Activated CD4-positive, CD25-positive, alpha-beta regulatory T cell treated with anti-CD3 and anti-CD28 coated beads, Interleukin-2, amount 50 U/mL, for 72 hours (primary cell): ENCODE measurements around the gene TTC9B.
"Not testable (repeated sequence)": the region's sequence is repeated elsewhere in the genome, so short reads cannot be mapped to it uniquely, and the experiment has no call there.

Source experiments
- DNase-seq: peaks from one replicate; pipeline ENCODE4 v3.0.0; 2021

TTC9B gene

DNA sequence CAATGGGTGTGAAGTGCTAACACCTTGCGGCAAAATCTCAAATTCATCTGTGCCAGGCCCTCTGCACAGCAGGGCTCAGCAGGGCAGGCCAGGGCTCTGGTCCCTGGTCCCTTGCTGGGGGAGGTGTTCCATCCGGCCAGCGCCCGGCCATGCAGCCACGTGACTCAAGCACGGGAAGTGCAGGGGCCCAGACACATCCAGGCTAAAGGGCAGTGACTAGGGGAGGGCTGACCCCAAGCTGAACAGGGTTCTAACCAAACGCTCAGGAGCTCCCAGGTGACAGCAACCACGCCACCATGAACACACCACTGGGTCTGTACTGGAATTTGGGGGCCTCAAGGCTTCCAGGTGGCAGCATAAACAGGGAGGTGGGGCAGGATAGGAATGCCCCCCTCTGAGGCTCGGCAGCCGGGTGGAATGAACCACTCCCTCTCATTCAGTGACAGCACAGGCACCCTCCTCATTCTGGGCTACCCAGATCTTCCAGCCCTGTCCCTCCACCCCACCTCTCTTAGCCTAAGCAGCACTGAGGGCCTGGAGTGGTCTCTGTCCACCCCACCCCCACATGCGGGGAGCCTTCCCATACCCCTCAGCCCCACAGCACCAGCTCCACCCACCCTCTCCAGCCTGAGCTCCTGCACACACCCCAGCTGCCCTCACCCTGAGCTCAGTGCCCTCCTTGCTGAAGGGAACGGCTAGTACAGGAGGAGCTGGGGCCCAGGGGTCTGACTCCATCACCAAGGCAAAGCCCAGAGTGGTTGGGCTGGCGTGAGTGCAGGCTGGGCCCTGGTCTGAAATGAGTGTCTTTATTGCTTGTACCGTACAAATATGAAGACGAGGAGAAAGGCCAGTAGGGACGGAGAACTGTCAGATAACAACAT lies 13.6 kb upstream of the TTC9B start:
- DNase-seq, result no peak

DNA sequence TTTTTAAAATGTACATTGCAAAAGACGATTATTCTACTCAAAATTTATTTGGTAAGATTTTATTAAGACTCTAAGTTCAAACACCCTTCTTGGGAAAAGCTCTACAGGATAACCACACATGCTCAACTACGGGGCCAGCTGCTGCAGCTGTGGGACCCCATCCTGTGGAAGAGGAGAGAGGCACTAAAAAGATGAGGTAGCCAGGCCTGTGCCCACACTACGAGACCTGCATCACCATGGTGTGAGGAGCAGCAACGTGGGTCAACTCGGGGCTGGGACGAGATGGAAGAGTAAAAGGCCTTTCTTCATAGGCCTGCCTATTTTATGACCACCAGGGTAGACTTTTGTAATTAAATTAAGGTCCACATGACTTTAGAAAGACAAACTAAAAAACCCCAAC lies 12.9 kb upstream of the TTC9B start:
- DNase-seq, result no peak

DNA sequence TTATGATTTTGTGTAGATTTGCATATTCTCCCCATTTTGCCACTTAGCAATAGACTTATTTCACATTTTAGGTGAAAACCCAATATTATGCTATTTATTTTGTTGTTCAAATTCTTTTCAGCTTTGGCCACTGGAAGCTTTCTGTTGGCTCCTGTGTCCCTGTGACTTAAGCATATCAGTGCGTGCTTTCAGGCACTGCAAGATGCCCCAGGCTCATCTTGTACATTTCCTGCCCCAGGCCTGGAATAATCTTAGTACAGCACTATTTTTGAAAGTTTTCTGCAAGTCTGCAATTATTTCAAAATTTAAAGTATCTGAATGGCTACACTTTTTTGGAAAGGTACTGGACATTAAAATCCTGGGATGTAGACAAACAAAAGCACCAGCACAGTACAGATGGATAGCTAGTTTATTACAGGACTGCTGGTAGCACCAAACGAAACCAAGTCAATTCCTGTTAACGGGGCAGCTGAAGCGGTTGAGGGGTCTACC lies 11.8 kb upstream of the TTC9B start:
- no peak for DNase-seq

DNA sequence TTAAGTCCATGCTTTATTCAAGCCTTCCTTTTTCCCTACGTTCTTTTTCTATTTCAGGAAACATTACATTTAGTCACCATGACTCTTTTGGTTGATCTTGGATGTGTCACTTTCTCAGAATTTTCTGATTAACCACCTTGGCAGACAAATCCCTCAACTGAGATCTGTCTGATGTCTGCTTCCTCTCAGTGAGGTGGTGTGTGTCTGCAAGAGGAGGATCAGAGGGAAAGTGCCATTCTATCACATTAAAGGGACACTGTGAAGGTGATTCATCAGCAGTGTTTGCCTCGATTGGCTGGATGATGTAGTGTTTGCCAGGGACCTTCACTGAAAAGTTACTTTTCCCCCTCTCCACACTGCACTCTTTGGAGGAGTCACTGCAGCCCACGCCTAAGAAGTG lies 11.3 kb upstream of the TTC9B start:
- DNase-seq, result no peak

DNA sequence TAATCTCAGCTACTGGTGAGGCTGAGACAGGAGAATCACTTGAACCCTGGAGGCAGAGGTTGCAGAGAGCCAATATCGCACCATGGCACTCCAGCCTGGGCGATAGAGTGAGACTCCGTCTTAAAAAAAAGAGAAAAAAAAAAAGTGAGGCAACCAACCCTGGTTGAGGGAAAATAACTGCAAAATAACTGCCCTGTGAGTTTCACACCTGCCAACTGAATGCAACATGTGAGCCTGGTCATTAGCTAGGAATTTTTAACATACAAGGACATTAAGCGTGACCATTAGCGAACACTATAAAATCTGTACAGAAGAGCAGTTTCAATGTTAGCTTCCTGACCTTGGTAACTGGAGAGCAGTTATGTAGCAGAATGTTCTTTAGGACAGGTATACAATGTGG lies 10.7 kb upstream of the TTC9B start:
- no peak for DNase-seq

DNA sequence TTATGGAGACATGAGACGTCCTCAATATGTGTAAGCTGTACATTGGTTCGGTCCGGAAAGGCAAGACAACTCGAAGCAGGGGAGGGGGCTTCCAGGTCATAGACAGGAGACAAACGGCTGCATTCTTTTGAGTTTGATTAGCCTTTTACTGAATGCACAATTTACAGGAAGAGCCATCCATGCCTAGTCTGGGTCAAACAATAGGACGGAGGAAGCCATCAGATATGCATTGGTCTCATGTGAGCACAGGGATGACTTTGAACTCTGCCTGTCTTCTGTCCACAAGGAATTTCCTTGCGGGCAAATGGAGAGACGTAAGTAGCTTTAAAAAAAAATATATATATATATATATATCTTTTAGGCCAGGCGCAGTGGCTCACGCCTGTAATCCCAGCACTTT lies 10.2 kb upstream of the TTC9B start:
- no peak for DNase-seq

DNA sequence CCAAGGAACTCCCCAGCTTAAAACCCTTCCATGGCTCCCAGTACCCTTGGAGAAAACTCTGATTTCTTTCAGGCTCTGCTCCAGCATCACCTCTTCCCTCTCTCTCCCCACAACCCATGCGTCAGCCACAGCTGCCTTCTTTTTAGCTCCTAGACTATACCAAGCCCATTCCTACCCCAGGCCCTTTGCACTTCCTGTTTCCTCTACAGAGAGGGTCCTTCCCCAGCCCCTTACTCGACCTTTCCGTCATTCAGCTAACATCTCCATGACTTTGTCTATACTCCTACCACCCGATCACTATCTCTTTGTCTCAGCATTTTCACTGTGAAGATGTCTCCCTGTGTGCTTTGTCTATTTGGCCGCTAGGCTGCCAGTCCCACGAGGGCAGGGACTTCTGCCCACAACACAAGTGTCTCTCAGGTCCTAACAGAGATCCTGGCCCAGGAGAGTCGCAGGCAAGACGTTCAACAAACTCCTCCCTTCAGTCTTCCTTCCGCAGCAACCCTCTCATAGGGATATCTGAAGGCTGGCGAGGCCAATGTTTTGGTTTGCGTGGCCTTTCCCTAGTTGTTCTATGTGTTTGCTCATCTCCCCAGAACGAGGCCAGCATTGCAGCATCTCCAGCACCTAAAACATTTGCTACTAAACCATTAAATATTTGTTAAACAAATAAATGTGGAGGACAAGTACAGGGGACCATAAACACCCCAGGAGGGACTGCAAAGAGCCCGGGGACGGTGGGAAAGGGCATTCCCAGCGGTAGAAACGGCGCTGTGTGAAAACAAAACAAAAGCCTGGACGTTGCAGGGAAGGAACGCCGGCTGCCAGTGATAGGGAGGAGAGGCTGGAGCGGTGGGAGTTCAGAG lies 7.5 kb upstream of the TTC9B start:
- no peak for DNase-seq

DNA sequence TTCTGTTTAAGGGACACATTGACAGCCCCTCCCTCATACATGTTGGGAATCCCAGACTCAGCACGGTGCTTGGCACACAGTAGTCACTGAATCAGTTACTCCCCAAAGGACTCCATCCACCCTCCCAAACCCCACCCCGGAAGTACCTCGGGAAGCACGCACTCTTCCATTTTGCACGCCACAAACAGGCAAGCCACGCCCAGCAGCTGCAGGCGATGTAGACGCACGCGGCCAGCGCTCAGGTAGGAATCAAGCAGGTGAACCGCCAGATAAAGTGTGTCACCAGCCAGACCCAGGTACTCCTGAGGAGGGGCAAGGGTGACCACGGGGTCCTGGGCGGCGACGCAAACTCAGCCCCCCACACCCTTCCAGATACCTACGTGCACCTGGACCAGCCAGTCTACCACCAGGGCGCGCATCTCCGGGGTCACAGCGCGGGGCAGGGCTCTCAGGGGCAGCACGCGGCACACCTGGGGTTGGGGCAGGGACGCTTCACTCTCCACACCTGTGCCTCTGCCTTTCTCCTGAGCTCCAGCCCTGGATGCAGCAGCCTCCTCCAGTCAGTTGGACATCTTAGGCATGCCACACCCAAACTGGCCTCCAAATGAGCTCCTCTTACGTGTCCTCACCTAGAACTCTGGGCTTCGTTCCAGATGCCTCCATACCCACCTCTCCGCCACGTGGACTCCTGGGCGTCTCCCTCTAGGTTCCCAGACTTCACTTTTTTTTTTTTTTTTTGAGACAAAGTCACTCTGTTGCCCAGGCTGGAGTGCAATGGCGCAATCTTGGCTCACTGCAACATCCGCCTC lies 6.4 kb upstream of the TTC9B start:
- DNase-seq, result no peak

DNA sequence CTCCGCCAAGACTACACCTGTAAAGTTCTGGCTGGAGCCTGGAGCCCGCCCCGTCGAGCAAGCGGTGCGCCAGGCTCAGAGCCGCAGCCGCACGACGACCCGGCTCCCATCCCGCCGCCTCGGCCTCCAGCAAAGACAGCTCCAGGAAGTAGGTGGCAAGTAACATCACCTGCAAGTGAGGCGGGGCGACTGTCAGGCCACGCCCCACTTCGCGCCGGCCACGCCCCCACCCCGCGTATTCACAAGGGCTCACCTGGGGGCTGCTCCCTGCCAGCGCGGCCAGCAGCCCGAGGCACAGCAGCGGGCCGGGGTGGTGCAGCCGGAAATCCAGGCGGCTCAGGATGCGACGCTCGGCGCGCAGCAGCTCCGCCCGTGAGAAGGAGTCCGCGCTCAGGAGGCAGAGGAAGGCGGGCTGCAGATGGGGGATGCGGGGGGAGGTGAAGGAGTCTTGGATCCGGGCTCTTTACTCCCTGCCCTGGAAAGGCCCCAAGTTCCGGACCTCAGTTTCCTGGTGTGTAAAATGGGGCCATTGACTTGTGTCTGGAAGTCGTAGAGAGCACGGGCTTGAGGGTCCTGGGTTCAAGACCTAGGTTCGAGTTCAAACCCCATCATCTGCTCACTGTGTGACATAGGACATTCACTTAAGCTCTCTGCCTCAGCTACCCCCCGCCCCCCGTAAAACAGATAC lies 5.1 kb upstream of the TTC9B start:
- DNase-seq, result peak; percentile 51

DNA sequence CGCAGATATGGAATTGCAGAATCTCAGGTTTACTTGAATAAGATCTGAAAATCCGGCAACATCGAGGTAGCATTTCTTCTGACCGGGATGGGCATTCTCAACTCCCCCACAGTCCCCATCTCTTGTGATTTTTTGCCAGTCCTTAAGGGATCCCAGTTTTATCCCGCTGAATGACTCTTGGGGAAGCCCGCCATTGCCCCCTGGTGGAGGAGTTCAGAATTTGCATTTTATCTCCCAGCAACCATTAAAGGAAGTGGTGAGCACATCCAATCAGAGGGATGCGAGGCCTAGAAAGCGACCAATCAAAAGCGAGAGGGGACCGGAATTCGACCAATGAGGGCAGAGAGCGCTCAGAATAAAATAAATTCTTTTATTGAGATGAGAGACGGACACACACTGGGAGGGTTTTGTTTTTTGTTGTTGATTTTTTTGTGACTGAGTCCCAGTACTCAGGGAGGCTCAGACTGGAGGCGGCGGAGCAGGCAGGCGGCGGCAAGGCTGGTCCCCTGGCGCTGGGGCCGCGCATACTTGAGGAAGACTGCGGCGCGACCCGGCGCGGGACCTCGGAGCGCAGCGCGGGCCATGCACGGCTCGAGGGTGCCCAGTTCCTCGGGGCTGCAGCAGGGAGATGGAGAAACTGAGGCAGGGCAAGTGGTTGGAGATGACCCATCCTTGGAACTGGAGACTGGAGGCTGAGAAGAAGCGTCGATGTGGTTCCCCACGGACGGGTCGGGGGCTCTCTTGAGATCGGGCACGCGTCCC lies 3.9 kb upstream of the TTC9B start:
- peak; percentile 76 for DNase-seq

DNA sequence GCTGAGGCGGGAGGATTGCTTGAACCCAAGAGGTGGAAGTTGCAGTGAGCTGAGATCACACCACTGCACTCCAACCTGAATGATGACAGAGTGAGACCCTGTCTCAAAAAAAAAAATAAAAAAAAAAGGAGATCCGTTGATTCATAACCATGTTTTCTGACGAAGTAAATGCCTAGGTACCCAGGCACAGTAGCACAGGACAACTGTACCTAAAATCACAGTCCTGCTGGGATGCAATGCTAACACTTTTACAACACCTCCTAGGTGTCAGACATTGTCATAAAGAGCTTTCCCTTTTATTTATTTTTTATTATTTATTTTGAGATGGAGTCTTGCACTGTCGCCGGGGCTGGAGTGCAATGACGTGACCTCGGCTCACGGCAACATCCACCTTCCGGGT lies 2.5 kb upstream of the TTC9B start:
- DNase-seq, result no peak

DNA sequence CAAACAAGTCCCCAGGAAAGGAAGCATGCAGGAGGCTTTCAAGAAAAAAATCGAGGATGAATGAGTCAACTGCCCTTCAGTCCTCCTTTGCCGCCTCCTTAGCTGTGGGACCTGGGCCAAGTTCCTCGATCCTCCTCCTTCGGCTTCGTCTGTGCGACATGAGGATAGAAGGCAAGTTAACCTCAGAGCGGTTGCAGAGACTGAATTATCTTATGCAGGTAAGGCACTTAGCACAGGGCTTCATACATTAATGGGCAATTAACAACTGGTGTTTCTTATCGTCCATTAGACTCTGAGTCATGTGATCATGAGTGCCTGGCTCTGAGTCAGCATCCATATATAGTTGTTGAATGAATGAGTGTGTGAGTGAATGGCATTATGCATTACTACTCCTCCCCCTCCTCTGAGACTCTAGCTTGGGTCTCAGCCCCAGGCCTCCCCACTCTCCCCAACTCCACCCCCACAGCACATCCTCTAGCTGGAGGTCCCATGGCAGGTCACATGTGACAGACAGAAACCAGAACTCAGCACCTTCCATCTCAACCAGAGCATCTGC lies 1.6 kb upstream of the TTC9B start:
- no peak for DNase-seq

DNA sequence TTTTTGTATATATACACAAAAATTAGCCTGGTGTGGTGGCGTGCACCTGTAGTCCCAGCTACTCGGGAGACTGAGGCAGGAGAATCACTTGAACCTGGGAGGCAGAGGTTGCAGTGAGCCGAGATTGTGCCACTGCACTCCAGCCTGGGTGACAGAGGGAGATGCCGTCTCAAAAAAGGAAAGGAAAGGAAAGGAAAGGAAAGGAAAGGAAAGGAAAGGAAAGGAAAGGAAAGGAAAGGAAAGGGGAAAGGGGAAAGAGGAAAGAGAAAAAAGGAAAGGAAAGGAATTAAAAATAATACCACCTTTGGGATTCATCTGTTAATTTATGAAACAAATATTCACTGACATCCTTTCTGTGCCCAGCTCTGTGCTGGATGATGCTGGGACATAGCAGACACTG lies 845 bp upstream of the TTC9B start:
- not testable (repeated sequence) for DNase-seq

DNA sequence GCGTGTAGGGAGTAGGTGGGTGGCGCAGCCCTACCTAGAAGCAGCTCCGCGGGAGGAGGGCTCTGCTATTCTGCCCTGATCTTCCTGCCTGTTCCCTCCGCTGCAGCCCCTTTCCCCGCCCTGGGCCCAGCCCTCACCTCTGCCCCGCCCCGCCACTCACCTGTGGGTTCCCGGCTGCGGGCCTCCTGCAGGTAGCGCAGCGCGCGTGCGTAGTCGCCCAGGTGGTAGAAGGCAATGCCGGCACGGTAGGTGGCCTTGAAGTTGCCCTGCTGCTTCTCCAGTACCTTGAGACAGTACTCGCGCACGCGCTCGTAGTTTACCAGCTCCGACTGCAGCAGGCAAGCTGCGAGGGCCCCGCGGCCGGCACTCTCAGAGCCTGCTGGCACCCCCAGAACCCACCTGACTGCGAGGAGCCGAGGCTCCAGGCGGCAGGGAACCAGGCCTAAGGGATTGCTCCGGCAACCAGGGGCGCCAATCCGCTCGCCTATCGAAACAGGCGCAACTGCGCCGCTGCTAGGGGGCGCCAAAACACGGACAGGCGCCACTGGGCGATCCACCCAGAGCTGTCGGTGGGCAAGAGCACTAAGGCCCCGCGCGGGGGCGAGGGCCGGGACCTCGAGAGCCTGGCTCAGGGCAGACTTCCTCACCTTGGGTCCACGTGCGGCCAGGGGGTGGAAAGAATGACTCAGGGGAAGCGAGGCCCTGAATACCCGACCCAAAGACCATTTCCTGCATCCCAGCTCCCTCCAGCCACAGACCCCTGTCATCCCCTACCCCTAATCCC lies 965 bp downstream of the TTC9B start:
- no peak for DNase-seq

DNA sequence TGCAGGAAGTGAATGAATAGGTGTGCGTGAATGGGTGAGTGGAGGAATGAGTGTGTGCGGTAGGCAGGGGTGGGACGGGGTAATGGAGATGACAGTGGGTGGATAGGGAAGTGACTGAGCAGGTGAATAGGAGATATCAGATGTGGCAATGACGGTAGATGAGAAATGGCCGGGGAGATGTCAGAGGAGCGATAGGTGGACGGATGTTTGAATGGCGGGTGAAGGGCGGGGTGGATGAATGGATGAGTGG lies 1.5 kb downstream of the TTC9B start:
- DNase-seq, result no peak

DNA sequence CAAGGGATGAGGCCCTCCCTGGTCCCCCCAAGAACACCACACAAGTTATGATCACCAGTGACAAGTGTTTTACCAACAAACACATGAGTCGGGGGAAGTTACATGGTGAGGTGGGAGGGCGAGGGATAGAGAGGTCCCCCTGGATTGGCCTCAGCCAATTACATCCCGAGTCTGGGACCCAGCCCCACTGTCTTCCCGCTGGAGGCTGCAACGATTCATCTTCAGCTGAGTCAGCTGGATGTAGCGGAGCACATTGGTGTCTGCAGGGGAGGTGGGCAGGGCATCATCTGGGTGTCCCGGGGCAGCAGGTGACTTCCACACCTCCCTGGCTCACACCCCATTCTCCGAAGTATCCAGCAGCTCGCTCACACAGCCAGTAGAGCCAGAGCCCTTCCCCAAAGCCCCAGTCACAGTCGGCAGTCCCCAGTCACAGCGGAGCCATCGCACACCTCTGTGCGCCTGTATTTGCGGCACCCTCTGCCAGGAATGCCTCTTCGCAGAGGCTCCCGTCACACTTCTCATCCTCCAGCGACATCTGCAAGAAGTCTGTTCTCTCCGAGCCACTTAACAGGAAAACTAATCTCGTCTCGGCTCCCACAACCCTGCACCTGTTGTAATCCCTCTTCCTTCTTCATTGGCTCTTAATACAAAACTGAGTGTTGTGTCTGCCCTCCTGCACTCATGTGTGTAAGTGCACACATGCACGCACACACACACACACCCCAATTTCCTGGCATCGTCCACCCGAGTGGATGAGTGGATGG lies 2.0 kb downstream of the TTC9B start:
- DNase-seq, result no peak

DNA sequence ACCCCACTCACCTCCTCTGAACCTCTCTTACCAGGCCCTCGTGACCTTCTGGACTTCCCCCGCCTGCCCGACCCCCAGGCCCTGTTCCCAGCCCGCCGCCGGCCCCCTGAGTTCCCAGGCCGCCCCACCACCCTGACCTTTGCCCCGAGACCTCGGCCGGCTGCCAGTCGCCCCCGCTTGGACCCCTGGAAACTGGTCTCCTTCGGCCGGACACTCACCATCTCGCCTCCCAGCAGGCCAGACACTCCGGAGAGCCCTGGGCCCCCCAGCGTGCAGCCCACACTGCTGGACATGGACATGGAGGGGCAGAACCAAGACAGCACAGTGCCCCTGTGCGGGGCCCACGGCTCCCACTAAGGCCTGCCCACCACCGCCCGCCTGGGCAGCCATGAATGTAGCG lies 3.2 kb downstream of the TTC9B start:
- no peak for DNase-seq

DNA sequence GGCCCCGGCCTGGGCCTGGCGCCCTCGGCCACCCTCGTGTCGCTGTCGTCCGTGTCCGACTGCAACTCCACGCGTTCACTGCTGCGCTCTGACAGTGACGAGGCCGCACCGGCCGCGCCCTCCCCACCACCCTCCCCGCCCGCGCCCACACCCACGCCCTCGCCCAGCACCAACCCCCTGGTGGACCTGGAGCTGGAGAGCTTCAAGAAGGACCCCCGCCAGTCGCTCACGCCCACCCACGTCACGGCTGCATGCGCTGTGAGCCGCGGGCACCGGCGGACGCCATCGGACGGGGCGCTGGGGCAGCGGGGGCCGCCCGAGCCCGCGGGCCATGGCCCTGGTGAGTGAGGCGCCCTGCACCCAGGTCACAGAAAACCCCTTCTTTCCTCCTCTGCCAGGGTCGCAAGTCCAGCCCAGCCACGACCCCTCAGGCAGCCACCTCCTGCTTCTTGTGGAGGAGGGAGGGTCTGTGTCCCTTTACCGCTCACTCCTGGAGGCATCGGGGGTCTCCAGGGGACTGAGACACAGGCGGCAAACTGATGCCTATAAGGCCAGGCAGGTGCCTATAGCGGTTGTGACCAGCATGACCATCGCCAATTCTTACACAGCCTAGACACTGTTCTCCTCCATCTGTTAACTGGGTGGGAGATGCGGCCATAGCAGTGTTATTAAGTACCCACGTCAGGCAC lies 4.2 kb downstream of the TTC9B start:
- DNase-seq, result no peak

DNA sequence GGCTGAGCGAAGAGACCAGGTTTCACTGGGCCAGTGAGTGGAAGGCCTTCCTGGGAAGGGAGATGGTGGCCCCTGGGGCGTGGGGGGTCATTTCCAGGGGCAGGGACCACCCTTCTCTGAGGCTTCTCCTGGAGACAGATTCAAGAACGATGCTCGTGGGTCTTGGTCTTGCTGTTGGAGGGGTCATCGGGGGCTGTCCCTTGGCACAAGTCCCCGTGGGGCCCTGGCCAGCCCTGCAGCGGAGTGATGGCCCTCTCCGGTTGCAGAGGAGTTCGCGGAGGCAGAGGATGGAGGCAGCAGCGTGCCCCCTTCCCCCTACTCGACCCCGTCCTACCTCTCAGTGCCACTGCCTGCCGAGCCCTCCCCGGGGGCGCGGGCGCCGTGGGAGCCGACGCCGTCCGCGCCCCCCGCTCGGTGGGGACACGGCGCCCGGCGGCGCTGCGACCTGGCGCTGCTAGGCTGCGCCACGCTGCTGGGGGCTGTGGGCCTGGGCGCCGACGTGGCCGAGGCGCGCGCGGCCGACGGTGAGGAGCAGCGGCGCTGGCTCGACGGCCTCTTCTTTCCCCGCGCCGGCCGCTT lies 4.8 kb downstream of the TTC9B start:
- DNase-seq, result no peak
